ENCODE measurements around the gene ISG20L2.

Gene ISG20L2

DNA sequence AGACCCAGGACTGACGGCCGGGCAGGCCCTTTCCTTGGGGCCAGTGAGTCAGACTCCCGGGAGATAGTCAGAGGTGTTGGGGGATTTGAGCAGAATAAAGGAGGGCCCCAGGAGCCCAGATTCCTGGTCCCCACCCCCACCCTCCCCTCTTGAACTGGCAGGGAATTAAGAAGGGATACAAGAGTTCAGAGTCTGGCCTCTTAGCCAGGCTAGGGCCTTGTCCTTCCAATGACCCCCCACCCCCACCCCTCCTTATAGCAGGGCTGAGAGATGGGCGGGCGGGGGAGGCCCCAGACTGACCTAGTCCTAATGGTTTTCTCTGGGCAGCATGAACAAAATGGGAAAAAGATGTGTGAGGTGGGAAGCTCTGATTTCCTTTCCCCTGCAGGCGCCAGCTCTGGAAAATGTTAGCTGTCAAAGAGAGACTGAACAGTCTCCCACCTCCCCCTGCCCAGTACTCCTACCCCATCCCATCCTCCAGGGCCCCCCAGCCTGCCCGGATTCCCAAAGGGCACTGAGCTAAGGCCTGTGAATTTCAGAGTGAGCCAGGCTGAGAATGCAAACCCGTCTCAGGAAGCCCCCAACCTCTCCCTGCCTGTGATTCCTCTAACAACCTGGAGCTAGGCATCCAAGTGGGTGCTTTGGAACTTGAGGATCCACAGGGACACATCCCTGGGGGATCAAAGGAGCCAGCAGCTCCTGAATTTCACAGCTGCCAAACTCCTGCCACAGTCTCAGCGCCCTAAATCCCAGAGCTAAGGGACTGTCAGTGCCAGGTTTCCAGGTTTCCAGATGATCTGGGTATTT lies 17.4 kb downstream of the ISG20L2 start:
- peaks cover 5% of the 10 kb centered on the region; the same call in 1 of the 2 replicates for H3F3A ChIP-seq (ENCODE audit: control insufficient read depth, insufficient read depth)
- H3K36me3 ChIP-seq (ENCODE audit: control insufficient read depth, low read length), result no peaks in the 10 kb centered on the region
- TF ChIP-seq, protein P1, sequence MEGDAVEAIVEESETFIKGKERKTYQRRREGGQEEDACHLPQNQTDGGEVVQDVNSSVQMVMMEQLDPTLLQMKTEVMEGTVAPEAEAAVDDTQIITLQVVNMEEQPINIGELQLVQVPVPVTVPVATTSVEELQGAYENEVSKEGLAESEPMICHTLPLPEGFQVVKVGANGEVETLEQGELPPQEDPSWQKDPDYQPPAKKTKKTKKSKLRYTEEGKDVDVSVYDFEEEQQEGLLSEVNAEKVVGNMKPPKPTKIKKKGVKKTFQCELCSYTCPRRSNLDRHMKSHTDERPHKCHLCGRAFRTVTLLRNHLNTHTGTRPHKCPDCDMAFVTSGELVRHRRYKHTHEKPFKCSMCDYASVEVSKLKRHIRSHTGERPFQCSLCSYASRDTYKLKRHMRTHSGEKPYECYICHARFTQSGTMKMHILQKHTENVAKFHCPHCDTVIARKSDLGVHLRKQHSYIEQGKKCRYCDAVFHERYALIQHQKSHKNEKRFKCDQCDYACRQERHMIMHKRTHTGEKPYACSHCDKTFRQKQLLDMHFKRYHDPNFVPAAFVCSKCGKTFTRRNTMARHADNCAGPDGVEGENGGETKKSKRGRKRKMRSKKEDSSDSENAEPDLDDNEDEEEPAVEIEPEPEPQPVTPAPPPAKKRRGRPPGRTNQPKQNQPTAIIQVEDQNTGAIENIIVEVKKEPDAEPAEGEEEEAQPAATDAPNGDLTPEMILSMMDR (IDR thresholded peaks at IDR 0.05; ENCODE audit: low read depth, low read length, poor library complexity, severe bottlenecking), result no peak
- TF ChIP-seq EZH2phosphoT487 (IDR thresholded peaks at IDR 0.05; ENCODE audit: borderline replicate concordance, low read length), result no peak
- no peak overlapping the region for H3K4me2 ChIP-seq (ENCODE audit: low read length)
- H3K27me3 ChIP-seq (ENCODE audit: control insufficient read depth, low read length), result peaks cover 20% of the 10 kb centered on the region
- no peaks in the 10 kb centered on the region for H3K9me2 ChIP-seq (replicated peaks; ENCODE audit: control insufficient read depth, low read length)
- no peaks in the 10 kb centered on the region for H3K79me2 ChIP-seq (ENCODE audit: control insufficient read depth, low read length)
- 0 out of 2 replicates have a peak, but pooled peaks cover 3% of the 10 kb centered on the region for H4K20me1 ChIP-seq (ENCODE audit: control insufficient read depth, insufficient read depth, low read depth, low read length)
- H3K4me1 ChIP-seq (ENCODE audit: control insufficient read depth, low read length), result peaks cover 9% of the 10 kb centered on the region
- no peaks in the 10 kb centered on the region for H3K9me3 ChIP-seq (ENCODE audit: control insufficient read depth, insufficient read depth, low read length)
- no peak overlapping the region for H3K4me3 ChIP-seq (ENCODE audit: low read length)
- no peak overlapping the region for H3K27ac ChIP-seq (ENCODE audit: low read depth, low read length)

DNA sequence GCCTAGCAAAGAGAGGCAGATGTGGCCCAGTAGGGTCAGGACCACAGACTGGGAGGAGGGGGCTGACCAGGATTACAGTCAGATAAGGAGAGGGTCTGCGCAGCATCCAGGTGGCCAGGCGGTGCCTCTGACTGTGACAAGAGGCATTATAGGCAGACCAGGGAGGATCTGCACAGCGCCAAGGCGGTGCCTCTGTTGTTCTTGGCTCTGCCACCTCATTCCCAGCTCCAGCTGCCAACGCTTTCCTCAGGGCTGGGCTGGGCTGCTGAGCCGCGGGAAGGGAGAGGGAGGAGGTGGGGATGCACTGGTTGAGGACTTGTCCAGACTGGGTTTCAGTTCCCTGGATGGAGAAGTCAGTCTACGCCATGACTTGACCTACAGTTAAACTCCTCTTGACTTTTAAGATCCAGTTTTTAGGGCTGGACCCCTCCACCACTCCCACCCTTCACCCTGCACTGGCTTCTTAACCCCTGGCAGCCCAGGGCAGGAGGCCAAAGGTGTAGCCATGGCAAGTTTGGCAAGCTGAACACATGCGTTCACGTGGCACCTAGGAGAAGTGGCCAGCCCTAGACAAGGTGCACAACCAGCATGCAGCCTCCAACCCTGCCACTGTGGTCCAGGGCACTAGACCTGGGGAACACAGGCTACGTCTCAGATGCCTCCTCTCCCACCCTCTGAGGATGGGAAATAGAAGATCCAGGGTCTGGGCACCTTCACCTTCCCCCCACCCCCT lies 18.6 kb downstream of the ISG20L2 start:
- TF ChIP-seq EZH2phosphoT487 (IDR thresholded peaks at IDR 0.05; ENCODE audit: borderline replicate concordance, low read length), result no peak
- TF ChIP-seq, protein P1 (IDR thresholded peaks at IDR 0.05; ENCODE audit: low read depth, low read length, poor library complexity, severe bottlenecking), result no peak
- no peak overlapping the region for H3K4me2 ChIP-seq (ENCODE audit: low read length)
- no peaks in the 10 kb centered on the region for H3K9me2 ChIP-seq (replicated peaks; ENCODE audit: control insufficient read depth, low read length)
- H4K20me1 ChIP-seq (ENCODE audit: control insufficient read depth, insufficient read depth, low read depth, low read length), result 0 out of 2 replicates have a peak, but pooled peaks cover 3% of the 10 kb centered on the region
- peaks cover 20% of the 10 kb centered on the region for H3K4me1 ChIP-seq (ENCODE audit: control insufficient read depth, low read length)
- H3F3A ChIP-seq (ENCODE audit: control insufficient read depth, insufficient read depth), result no peaks in the 10 kb centered on the region
- H3K36me3 ChIP-seq (ENCODE audit: control insufficient read depth, low read length), result no peaks in the 10 kb centered on the region
- no peaks in the 10 kb centered on the region for H3K79me2 ChIP-seq (ENCODE audit: control insufficient read depth, low read length)
- H3K27me3 ChIP-seq (ENCODE audit: control insufficient read depth, low read length), result peaks cover 33% of the 10 kb centered on the region
- H3K27ac ChIP-seq (ENCODE audit: low read depth, low read length), result no peak overlapping the region
- no peak overlapping the region for H3K4me3 ChIP-seq (ENCODE audit: low read length)
- no peaks in the 10 kb centered on the region for H3K9me3 ChIP-seq (ENCODE audit: control insufficient read depth, insufficient read depth, low read length)

DNA sequence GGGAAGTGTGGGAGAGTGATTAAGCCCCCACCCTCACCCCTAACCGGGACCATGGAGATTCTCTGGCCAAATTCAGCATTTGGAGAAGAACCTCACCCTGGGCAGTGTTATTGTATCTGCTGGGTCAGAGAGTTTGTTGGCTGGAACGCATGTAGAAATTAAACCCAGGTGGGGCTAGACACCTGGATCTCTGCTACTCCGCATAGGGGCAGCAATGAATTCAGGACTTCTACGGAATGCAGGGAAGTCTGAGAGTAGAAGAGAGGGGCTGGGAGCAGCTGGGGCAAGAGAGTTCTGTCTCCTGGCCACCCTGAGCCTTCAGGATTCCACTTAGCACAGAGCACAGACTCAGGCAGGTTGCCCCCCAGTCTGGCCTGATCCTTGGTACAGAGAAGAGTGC lies 19.5 kb downstream of the ISG20L2 start:
- Histone ChIP-seq H3K4me3 (ENCODE audit: low read length) (no peak overlapping the region), H3K27me3 (ENCODE audit: control insufficient read depth, low read length) (peaks cover 42% of the 10 kb centered on the region), H3F3A (ENCODE audit: control insufficient read depth, insufficient read depth) (no peaks in the 10 kb centered on the region), H3K4me2 (ENCODE audit: low read length) (no peak overlapping the region), H3K79me2 (ENCODE audit: control insufficient read depth, low read length) (no peaks in the 10 kb centered on the region), H3K36me3 (ENCODE audit: control insufficient read depth, low read length) (no peaks in the 10 kb centered on the region), H3K4me1 (ENCODE audit: control insufficient read depth, low read length) (peaks cover 20% of the 10 kb centered on the region), H3K27ac (ENCODE audit: low read depth, low read length) (no peak overlapping the region), H3K9me2 (replicated peaks; ENCODE audit: control insufficient read depth, low read length) (no peaks in the 10 kb centered on the region), H3K9me3 (ENCODE audit: control insufficient read depth, insufficient read depth, low read length) (no peaks in the 10 kb centered on the region), H4K20me1 (ENCODE audit: control insufficient read depth, insufficient read depth, low read depth, low read length) (0 out of 2 replicates have a peak, but pooled peaks cover 3% of the 10 kb centered on the region)
- no peak for TF ChIP-seq EZH2phosphoT487 (IDR thresholded peaks at IDR 0.05; ENCODE audit: borderline replicate concordance, low read length)
- TF ChIP-seq, protein P1 (IDR thresholded peaks at IDR 0.05; ENCODE audit: low read depth, low read length, poor library complexity, severe bottlenecking), result no peak
